HG03442 (cell line): ENCODE data around the gene YTHDF2.
"Not testable (repeated sequence)": the region's sequence is repeated elsewhere in the genome, so short reads cannot be mapped to it uniquely, and the experiment has no call there.

Source experiments
- ATAC-seq: cut with Tn5 transposase; IDR thresholded peaks from one replicate; pipeline ENCODE4 v1.9.1; 2021; ENCODE audit warnings: mild to moderate bottlenecking, moderate library complexity; ENCODE audit not compliant: unreplicated experiment

Gene YTHDF2

GRCh38 chr1:28736450-28737306 lies at the start of gene YTHDF2:
Gene YTHDF2, plus strand, starts transcription at chr1:28736940. Its CDS starts 181 bp downstream, at chr1:28737121.
- peak; percentile 87 for ATAC-seq

GRCh38 chr1:28691627-28692026 lies 45.1 kb upstream of the YTHDF2 start:
- ATAC-seq: not testable (repeated sequence)

- no peak for ATAC-seq
Observed at GRCh38 chr1:28703629-28704028, 33.1 kb upstream of the YTHDF2 start.

GRCh38 chr1:28716336-28716735 lies 20.4 kb upstream of the YTHDF2 start:
- no peak for ATAC-seq

GRCh38 chr1:28718166-28718565 lies 18.6 kb upstream of the YTHDF2 start:
- no peak for ATAC-seq

GRCh38 chr1:28718586-28719331 lies 18.0 kb upstream of the YTHDF2 start:
- ATAC-seq: no peak

- no peak for ATAC-seq
Observed at GRCh38 chr1:28719332-28719619, 17.5 kb upstream of the YTHDF2 start.

- no peak for ATAC-seq
Observed at GRCh38 chr1:28720376-28720775, 16.4 kb upstream of the YTHDF2 start.

- ATAC-seq: not testable (repeated sequence)
Observed at GRCh38 chr1:28721927-28722326, 14.8 kb upstream of the YTHDF2 start.

- ATAC-seq: not testable (repeated sequence)
Observed at GRCh38 chr1:28725365-28725764, 11.4 kb upstream of the YTHDF2 start.

- no peak for ATAC-seq
Observed at GRCh38 chr1:28735961-28736449, 735 bp upstream of the YTHDF2 start.

GRCh38 chr1:28737307-28738132 lies 780 bp downstream of the YTHDF2 start:
- ATAC-seq: no peak

GRCh38 chr1:28740118-28740517 lies 3.4 kb downstream of the YTHDF2 start:
- no peak for ATAC-seq

- ATAC-seq: no peak
Observed at GRCh38 chr1:28744184-28744583, 7.4 kb downstream of the YTHDF2 start.

GRCh38 chr1:28745653-28746173 lies 9.0 kb downstream of the YTHDF2 start:
- ATAC-seq: no peak

GRCh38 chr1:28750330-28750729 lies 13.6 kb downstream of the YTHDF2 start:
- no peak for ATAC-seq

- ATAC-seq: not testable (repeated sequence)
Observed at GRCh38 chr1:28750771-28751294, 14.1 kb downstream of the YTHDF2 start.

- no peak for ATAC-seq
Observed at GRCh38 chr1:28751315-28752060, 14.7 kb downstream of the YTHDF2 start.

- ATAC-seq: no peak
Observed at GRCh38 chr1:28755701-28756100, 19.0 kb downstream of the YTHDF2 start.

GRCh38 chr1:28756846-28757245 lies 20.1 kb downstream of the YTHDF2 start:
- no peak for ATAC-seq
